Fibroblast of lung (primary cell): ENCODE results near the gene CDH4. TPM values are rescaled to one million over a fixed set of nuclear protein-coding genes. Genes with fewer than 3 reads are reported as not detected.
A peak's percentile ranks its signal among the peaks of the same experiment; 100 is the strongest.

ENCODE experiments used
- DNase-seq, 2 donors: peaks; one replicate each; pipeline versions ENCODE4 v3.0.0 to v3.0.0-alpha.2; 2010; ENCODE audit warnings: low read depth in 2 of 2
- H2AFZ ChIP-seq: 2 replicates; pipeline ENCODE4 v1.5.1; 2012; ENCODE audit warnings: low read length, control low read depth, inconsistent platforms
- H3K27ac ChIP-seq: 2 replicates; pipeline ENCODE4 v1.5.1; 2011; ENCODE audit warnings: low read length, control low read depth; ENCODE audit not compliant: insufficient read depth
- H3K27me3 ChIP-seq: 2 replicates; pipeline ENCODE4 v1.5.1; 2011; ENCODE audit warnings: mild to moderate bottlenecking, low read length; ENCODE audit not compliant: control insufficient read depth, insufficient read depth
- H3K36me3 ChIP-seq: 2 replicates; pipeline ENCODE4 v1.5.1; 2011; ENCODE audit warnings: low read length; ENCODE audit not compliant: control insufficient read depth, insufficient read depth
- H3K4me1 ChIP-seq: 2 replicates; pipeline ENCODE4 v1.5.1; 2011; ENCODE audit warnings: low read length; ENCODE audit not compliant: control insufficient read depth, insufficient read depth; ENCODE audit errors: extremely low read depth
- H3K4me2 ChIP-seq: 2 replicates; pipeline ENCODE4 v1.5.1; 2011; ENCODE audit warnings: low read length, control low read depth; ENCODE audit not compliant: insufficient read depth; ENCODE audit errors: extremely low read depth
- H3K4me3 ChIP-seq, 4 experiments: fragments of 200-600 bp in 1 of 4; sonication (generic) in 1 of 4; replicated peaks in 1 of 4; 2 replicates each; pipeline ENCODE4 v1.5.1; 2011 to 2016; ENCODE audit warnings: low read length in 4 of 4, low read depth in 3 of 4, mild to moderate bottlenecking in 3 of 4, control low read depth in 2 of 4, inconsistent platforms in 1 of 4, mixed read lengths in 1 of 4; ENCODE audit not compliant: insufficient read depth in 1 of 4; ENCODE audit errors: control extremely low read depth in 1 of 4
- H3K79me2 ChIP-seq: 2 replicates; pipeline ENCODE4 v1.5.1; 2012; ENCODE audit warnings: mild to moderate bottlenecking, low read length, inconsistent platforms; ENCODE audit not compliant: control insufficient read depth, insufficient read depth
- H3K9ac ChIP-seq: 2 replicates; pipeline ENCODE4 v1.5.1; 2011; ENCODE audit warnings: mild to moderate bottlenecking, low read length, control low read depth; ENCODE audit not compliant: insufficient read depth
- H3K9me3 ChIP-seq: 2 replicates; pipeline ENCODE4 v1.5.1; 2012; ENCODE audit warnings: low read depth, low read length; ENCODE audit not compliant: control insufficient read depth, insufficient read depth
- H4K20me1 ChIP-seq: 2 replicates; pipeline ENCODE4 v1.5.1; 2011; ENCODE audit warnings: low read length; ENCODE audit not compliant: control insufficient read depth, insufficient read depth; ENCODE audit errors: extremely low read depth
- EZH2 ChIP-seq: IDR thresholded peaks from 2 replicates; pipeline ENCODE4 v1.5.1; 2012; ENCODE audit warnings: low read length, control low read depth, mild to moderate bottlenecking; ENCODE audit errors: missing control alignments
- polyA plus RNA-seq, 2 donors: library from polyadenylated mRNA; depleted of rRNA in 1 of 2; stranded (reverse) in 1 of 2; unstranded in 1 of 2; fragments of >200 nt; gene quantifications; 2 replicates each; pipeline ENCODE4 v1.2.1, GENCODE V29; 2011 to 2012; ENCODE audit warnings: missing spikeins in 1 of 2
- total RNA-seq: library from RNA; depleted of rRNA; stranded (reverse); fragments of >200 nt; gene quantifications from 2 replicates; pipeline ENCODE4 v1.2.1, GENCODE V29; 2014
- TF ChIP-seq, protein P1 (sequence below), 2 donors: IDR thresholded peaks in 1 of 2; conservative IDR thresholded peaks in 1 of 2; 1 replicate in 1 of 2; 2 replicates in 1 of 2; pipeline ENCODE4 v1.5.1; 2011 to 2012; ENCODE audit warnings: low read length in 2 of 2, control low read depth in 1 of 2, inconsistent platforms in 1 of 2, low read depth in 1 of 2, mild to moderate bottlenecking in 1 of 2

CDH4 gene
- total and polyA plus RNA-seq, 2 donors (not counting 1 experiment from before 2014, with no cell fraction given), result 4.8 to 6.8 TPM

DNA sequence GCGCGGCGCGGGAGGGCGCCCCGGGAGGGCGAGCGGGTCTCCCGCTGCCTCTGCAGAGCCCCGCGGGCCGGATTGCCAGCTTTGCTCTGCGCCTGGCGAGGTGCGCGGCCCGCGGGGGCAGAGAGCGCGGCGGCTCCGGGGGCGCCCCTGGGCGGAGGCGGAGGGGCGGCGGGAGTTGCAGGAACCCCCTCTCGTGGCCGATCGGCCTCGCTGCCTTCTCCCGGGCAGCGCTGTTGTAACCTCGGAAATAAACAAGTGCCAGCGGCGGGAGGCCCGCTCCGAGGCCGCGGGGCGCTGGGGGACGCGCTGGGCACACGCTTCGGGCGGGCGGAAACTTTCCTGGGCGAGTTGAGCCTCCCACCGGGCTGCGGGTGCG is 1.2 kb downstream of the CDH4 start:
- H3K36me3 ChIP-seq, result peaks cover 5% of the 10 kb centered on the region
- H3K4me2 ChIP-seq, result peak overlapping the region; percentile 93
- H3K9me3 ChIP-seq, result no peaks in the 10 kb centered on the region
- H3K9ac ChIP-seq, result peak overlapping the region; percentile 71
- peak overlapping the region; percentile 50 for H2AFZ ChIP-seq
- peak; percentile 48 to 51 for DNase-seq
- H3K4me3 ChIP-seq, result peak overlapping the region; percentile 45 to 80 (median 65)
- no peak for TF ChIP-seq EZH2
- TF ChIP-seq, protein P1, sequence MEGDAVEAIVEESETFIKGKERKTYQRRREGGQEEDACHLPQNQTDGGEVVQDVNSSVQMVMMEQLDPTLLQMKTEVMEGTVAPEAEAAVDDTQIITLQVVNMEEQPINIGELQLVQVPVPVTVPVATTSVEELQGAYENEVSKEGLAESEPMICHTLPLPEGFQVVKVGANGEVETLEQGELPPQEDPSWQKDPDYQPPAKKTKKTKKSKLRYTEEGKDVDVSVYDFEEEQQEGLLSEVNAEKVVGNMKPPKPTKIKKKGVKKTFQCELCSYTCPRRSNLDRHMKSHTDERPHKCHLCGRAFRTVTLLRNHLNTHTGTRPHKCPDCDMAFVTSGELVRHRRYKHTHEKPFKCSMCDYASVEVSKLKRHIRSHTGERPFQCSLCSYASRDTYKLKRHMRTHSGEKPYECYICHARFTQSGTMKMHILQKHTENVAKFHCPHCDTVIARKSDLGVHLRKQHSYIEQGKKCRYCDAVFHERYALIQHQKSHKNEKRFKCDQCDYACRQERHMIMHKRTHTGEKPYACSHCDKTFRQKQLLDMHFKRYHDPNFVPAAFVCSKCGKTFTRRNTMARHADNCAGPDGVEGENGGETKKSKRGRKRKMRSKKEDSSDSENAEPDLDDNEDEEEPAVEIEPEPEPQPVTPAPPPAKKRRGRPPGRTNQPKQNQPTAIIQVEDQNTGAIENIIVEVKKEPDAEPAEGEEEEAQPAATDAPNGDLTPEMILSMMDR (conservative IDR thresholded peaks at IDR 0.05 in 1 of 2, IDR thresholded peaks at IDR 0.05 in 1 of 2; ENCODE audit: low read depth in 1 of 2, low read length in 2 of 2), result peak; percentile 27 to 34
- H3K79me2 ChIP-seq, result peaks cover 6% of the 10 kb centered on the region
- peaks cover 8% of the 10 kb centered on the region for H3K27me3 ChIP-seq
- H4K20me1 ChIP-seq, result no peaks in the 10 kb centered on the region
- H3K27ac ChIP-seq, result peak overlapping the region; percentile 65
- peaks cover 9% of the 10 kb centered on the region for H3K4me1 ChIP-seq

DNA sequence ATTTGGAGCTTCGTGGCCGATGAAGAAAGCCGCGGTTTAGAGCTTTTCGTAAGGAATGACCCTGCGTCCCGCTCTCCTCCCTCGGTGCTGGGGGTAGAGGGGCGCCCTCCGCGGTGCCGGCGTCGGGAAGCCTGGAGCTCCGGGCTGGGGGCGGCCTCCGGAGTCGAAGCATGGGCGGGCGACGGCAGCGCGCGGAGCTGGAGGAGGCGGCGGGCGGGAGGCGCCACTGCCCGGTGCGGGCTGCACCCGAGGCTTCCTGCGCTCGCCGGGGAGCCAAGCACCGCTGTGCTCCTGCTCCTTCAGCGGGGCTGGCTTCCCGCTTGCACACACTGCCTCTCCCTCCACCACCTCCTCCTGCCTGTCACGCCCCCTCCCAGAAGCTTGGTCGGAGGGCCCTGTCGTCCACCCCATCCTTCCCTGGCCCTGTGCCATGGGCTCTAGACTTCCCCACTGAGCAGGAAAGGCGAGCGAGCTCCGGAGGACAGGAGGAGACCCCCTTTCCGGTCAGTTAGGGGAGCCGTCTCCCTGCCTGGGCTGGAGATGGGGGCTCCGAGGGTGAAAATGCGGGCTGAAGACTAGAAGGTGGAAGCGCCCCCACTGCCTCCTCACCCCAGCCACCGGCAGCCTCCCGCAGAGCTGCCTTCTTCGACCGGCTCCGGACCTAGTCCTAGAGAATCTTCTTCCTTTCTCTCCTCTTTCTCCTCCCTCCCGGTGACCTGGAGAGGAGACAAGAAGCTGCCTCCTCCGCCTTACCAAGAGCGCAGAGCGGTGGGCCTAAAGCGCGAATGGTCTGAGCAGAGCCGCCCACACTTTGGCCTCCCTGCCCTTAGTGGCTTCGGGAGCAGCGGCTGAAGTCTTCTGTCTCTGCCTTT is 1.8 kb downstream of the CDH4 start:
- Histone ChIP-seq H3K4me2 (peak overlapping the region; percentile 93), H3K27ac (peak overlapping the region; percentile 65), H3K4me3 (peak overlapping the region; percentile 45 to 80 (median 65)), H3K27me3 (peaks cover 8% of the 10 kb centered on the region), H3K9me3 (no peaks in the 10 kb centered on the region), H3K9ac (peak overlapping the region; percentile 71), H4K20me1 (no peaks in the 10 kb centered on the region), H3K4me1 (peaks cover 9% of the 10 kb centered on the region), H2AFZ (peak overlapping the region; percentile 63), H3K79me2 (peaks cover 6% of the 10 kb centered on the region), H3K36me3 (peaks cover 7% of the 10 kb centered on the region)
- no peak for TF ChIP-seq EZH2
- TF ChIP-seq, protein P1 (conservative IDR thresholded peaks at IDR 0.05 in 1 of 2, IDR thresholded peaks at IDR 0.05 in 1 of 2; ENCODE audit: low read depth in 1 of 2, low read length in 2 of 2), result no peak
- peak; percentile 39 to 61 for DNase-seq

DNA sequence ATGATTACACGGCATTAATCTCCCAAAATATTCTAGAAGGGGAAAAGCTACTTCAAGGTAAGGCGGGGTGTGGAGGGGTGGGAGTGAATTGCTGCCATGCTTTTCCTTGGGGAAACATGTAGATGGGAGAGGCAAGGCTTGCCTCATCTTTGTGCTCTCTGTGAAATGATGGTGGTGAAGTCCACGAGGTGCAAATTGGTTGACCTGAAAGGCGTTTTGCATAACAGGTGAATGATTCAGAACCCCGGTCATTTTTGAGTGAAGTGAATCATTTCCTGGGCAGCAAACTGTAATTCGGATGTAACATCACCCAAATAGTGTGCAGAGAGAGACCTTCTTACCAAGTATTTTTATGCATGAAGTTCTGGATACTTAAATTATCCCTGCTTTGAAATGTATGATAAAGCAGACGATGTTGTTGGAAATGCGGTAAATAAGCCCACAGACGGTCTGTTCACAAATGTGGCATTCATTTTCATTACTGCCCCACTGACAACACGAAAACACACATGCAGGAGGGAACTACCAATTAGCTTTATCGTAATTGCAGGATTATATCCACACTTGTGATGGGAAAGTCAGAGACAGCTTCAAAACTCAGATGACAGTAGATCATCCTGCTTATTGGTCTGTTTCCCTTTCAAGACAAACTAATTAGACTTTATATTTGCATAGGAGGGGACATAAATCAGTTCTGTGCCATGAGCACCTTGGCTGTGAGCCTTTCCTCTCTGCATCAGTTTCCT is 3.0 kb downstream of the CDH4 start:
- Histone ChIP-seq H3K4me3 (no peak overlapping the region), H4K20me1 (no peaks in the 10 kb centered on the region), H3K79me2 (peaks cover 6% of the 10 kb centered on the region), H2AFZ (no peak overlapping the region), H3K4me1 (peaks cover 9% of the 10 kb centered on the region), H3K9me3 (no peaks in the 10 kb centered on the region), H3K27ac (no peak overlapping the region), H3K9ac (no peak overlapping the region), H3K27me3 (peaks cover 6% of the 10 kb centered on the region), H3K36me3 (peaks cover 7% of the 10 kb centered on the region), H3K4me2 (peak overlapping the region; percentile 93)
- DNase-seq, result peak; percentile 30 to 82
- TF ChIP-seq, protein P1 (conservative IDR thresholded peaks at IDR 0.05 in 1 of 2, IDR thresholded peaks at IDR 0.05 in 1 of 2; ENCODE audit: low read depth in 1 of 2, low read length in 2 of 2), result no peak
- no peak for TF ChIP-seq EZH2
